ENCODE results near the gene TYRO3. TPM values are rescaled to one million over a fixed set of nuclear protein-coding genes. Genes with fewer than 3 reads are reported as not detected.

Gene TYRO3
- polyA plus RNA-seq, 1 donor from 2014 or later: not detected

- no peaks in the 10 kb centered on the region for H3K36me3 Mint-ChIP-seq
Measured at GRCh38 chr15:41627203-41627602, 68.2 kb downstream of the TYRO3 start.

GRCh38 chr15:41629463-41629862, 70.5 kb downstream of the TYRO3 start:
- no peak overlapping the region for H3K27ac Mint-ChIP-seq
- peaks cover 15 to 16% (median 16%) of the 10 kb centered on the region in 3 donors for H3K4me1 Mint-ChIP-seq

More at GRCh38 chr15:41627203-41627602, 68.2 kb downstream of the TYRO3 start:
- Mint-ChIP-seq H3K9me3 (no peaks in the 10 kb centered on the region), H3K27me3 (no peaks in the 10 kb centered on the region), H3K27ac (no peak overlapping the region), H3K4me3 (no peak overlapping the region), H3K4me1 (peaks cover 3 to 6% (median 6%) of the 10 kb centered on the region in 3 donors)

GRCh38 chr15:41629883-41630282, 70.9 kb downstream of the TYRO3 start:
- Mint-ChIP-seq H3K4me1 (peaks cover 18 to 20% (median 19%) of the 10 kb centered on the region in 3 donors), H3K27ac (no peak overlapping the region), H3K36me3 (no peaks in the 10 kb centered on the region), H3K9me3 (no peaks in the 10 kb centered on the region), H3K27me3 (no peaks in the 10 kb centered on the region), H3K4me3 (no peak overlapping the region)

More at GRCh38 chr15:41629463-41629862, 70.5 kb downstream of the TYRO3 start:
- Mint-ChIP-seq H3K9me3 (no peaks in the 10 kb centered on the region), H3K27me3 (no peaks in the 10 kb centered on the region), H3K36me3 (no peaks in the 10 kb centered on the region), H3K4me3 (no peak overlapping the region)

- Mint-ChIP-seq H3K4me1 (peaks cover 18 to 20% (median 19%) of the 10 kb centered on the region in 3 donors), H3K4me3 (no peak overlapping the region), H3K36me3 (no peaks in the 10 kb centered on the region), H3K27ac (no peak overlapping the region), H3K9me3 (no peaks in the 10 kb centered on the region), H3K27me3 (no peaks in the 10 kb centered on the region)
Measured at GRCh38 chr15:41630616-41631217, 71.7 kb downstream of the TYRO3 start.

- Mint-ChIP-seq H3K27me3 (no peaks in the 10 kb centered on the region), H3K4me3 (no peak overlapping the region), H3K9me3 (no peaks in the 10 kb centered on the region), H3K27ac (no peak overlapping the region), H3K36me3 (no peaks in the 10 kb centered on the region), H3K4me1 (peaks cover 18 to 20% (median 19%) of the 10 kb centered on the region in 3 donors)
Measured at GRCh38 chr15:41631880-41632470, 73.0 kb downstream of the TYRO3 start.

Other genes starting within 250 kb of the TYRO3 start
- gene OIP5, start 226.6 kb upstream of the TYRO3 start, polyA plus RNA-seq: 0.68 TPM
- gene NUSAP1, start 226.3 kb upstream of the TYRO3 start, polyA plus RNA-seq: 4.7 TPM
- gene NDUFAF1, start 156.7 kb upstream of the TYRO3 start, polyA plus RNA-seq: 25.5 TPM
- gene RTF1, start 142.1 kb upstream of the TYRO3 start, polyA plus RNA-seq: 39.2 TPM
- not detected for gene ITPKA, start 65.3 kb upstream of the TYRO3 start, polyA plus RNA-seq
- gene LTK, start 45.4 kb upstream of the TYRO3 start, polyA plus RNA-seq: 2.0 TPM
- 15.3 TPM for gene RPAP1, start 15.0 kb upstream of the TYRO3 start, polyA plus RNA-seq
- gene MGA, start 101.2 kb downstream of the TYRO3 start, polyA plus RNA-seq: 17.8 TPM
- 2.7 TPM for gene MAPKBP1, start 215.3 kb downstream of the TYRO3 start, polyA plus RNA-seq